HG02642 (cell line): ENCODE results near the gene URB2.
"Not testable (repeated sequence)": the region's sequence is repeated elsewhere in the genome, so short reads cannot be mapped to it uniquely, and the experiment has no call there.

Experiments used
- ATAC-seq: cut with Tn5 transposase; IDR thresholded peaks from one replicate; pipeline ENCODE4 v1.9.1; 2021; ENCODE audit warnings: mild to moderate bottlenecking; ENCODE audit not compliant: unreplicated experiment, poor library complexity

URB2 gene

GRCh38 chr1:229675396-229675795, 49.3 kb downstream of the URB2 start:
- no peak for ATAC-seq

- ATAC-seq = no peak
Measured at GRCh38 chr1:229685149-229685548, 59.1 kb downstream of the URB2 start.

- no peak for ATAC-seq
Measured at GRCh38 chr1:229689273-229689672, 63.2 kb downstream of the URB2 start.

GRCh38 chr1:229689904-229690303, 63.9 kb downstream of the URB2 start:
- ATAC-seq = no peak

DNA sequence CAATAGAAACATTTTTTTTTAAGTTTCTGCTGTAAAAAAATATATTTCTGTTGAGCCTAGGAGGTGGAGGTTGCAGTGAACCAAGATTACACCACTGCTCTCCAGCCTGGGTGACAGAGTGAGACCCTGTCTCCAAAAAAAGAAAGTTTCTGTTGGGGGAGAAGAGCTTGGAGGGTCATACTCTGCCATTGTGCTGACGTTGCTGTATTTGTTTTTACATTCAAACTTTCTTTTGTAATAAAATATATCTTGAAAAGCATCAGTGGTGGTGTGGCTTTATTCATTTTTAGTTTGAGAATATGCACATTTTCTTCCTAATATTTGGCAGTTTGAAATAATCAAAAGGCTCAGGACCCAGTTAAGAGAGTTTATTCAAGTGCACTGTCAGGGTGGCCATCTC, 64.6 kb downstream of the URB2 start:
- ATAC-seq = no peak

DNA sequence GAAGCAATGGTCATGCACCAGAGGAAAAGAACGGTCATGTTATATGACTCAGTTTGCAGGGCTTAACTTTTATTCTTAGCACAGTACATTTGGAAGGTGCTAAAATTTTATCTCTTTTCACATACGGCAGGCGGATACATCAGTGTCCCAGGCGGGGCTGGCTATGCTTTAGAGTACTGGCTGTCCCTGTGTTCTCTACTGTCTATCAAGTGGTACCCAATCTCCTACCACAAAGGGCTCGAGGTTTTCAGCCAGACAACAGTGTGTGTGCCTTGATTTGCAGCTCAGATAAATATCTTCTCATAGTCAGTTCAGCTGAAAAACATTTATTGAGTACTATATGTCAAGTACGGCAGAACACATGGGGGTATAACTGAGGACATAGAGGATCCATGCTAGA, 65.3 kb downstream of the URB2 start:
- no peak for ATAC-seq

DNA sequence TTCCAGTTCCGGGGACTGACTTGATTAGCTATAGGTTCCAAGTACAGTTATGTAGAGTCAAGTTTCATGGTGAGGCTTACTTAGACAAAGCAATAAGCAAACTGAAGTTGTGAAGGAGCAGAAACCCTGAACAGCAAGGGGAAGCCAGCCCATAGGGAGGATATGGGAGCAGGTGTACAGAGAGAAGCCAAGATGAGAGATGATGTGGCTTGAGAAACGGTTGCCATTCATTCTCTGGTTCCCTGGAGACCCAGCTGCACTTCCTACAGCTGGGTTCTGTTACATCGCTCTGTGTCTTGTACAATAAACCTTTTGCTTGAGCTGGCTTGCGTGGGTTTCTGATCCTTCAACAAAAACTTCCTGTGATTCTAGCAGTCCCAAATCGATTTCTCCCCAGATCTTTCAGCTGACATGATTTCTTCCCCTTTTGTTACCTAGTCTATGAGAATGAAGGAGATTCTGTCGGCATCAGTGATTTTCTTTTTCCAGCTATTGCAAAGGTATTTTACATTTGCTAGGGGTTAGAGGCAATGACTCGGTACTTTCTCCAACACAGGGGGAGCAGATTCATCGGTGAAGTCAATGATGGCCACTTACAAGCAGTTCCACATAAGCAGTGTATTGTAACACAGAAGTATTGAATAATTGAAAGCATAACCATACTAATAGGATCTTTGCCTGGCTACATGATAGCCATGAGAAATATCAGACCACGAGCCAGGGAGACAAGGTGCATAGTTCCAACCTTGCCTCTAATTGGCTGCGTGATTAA, 67.3 kb downstream of the URB2 start:
- peak; percentile 47 for ATAC-seq

DNA sequence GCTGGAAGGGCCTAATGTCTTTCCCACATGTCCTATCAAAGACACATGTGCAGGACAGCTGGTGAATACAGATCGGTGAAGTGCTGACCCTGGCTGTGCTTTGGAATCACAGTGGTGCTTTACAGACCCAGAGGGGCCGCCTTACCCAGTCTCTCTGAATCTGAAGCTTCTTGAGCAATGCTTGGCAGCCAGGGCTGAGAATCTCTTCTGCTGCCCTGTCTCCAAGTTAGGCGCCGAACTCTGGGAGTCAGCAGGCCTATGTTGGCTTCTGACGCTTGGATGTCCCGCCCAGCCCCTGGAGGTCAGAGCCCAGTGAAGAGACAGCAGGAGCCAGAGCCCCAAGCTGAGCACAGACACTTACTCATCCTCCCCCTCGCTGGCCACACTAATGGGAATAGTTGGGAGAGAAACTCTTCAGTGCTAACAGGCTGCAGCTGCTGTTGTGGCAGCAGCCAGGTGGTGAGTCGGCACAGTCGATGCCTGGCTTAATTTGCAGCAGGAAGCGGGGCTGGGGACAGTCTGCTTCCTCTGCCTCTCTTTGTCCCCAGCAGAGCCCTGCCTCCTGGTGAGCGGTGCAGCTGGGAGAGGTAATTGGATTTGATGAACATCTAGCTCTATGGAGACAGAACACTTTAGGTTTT, 68.1 kb downstream of the URB2 start:
- no peak for ATAC-seq

GRCh38 chr1:229696385-229696784, 70.3 kb downstream of the URB2 start:
- ATAC-seq = no peak

GRCh38 chr1:229699613-229700267, 73.7 kb downstream of the URB2 start:
- ATAC-seq = no peak

DNA sequence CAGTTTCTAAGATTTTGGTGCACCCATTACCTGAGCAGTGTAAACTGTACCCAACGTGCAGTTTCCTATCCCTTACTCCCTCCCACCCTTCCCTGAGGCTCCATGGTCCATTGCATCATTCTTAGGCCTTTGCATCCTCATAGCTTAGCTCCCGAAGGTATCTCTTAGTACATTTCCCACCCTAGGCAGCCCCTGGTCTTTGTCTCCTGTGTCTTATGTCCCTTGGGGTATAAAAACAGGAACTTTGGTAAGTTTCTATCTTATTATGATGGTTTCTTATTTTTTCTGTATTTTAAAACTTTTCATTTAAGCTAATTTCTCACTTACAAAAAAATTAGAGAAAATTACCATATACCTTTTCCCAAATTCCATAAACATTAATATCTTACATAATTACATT, 78.1 kb downstream of the URB2 start:
- no peak for ATAC-seq

DNA sequence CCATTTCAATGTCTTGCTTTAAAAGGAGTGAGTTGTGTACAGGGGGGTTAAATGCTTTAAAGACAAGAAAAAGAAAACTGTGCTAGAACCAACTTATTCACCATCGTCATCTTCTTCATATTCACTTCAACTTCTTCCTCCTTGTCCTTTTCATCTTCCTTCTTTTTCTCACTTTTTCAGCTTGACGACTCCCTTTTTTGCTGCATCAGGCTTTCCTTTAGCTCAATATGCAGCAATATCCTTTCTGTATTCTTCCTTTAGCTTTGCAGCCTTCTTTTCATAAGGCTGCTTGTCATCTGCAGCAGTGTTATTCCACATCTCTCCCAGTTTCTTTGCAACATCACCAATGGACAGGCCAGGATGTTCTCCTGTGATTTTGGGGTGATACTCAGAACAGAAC, 79.1 kb downstream of the URB2 start:
- not testable (repeated sequence) for ATAC-seq

- not testable (repeated sequence) for ATAC-seq
Measured at GRCh38 chr1:229707127-229707526, 81.1 kb downstream of the URB2 start.

DNA sequence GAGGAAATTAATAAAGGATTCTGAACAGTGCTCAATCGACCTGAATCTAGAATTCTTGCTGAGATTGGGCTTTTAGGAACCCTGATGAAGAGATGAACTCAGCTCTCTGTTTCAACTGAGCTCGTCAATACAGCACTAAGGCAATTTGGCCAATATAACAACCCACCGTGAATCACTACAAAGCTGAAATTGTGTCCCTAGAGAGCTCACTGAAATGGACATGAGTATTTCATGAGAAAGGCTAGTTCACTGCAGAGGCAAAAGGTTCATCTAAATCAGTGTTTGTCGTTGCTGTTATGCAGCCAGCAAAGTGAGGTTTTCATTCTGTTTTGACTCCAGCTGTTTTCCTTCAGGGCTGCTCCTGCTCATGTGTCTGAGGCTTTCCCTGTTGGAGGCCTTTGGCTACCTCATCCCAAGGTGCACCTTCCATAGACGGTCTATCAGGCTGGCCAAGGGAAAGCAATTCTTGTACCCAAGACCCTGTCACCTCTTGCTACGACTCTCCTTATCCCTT, 83.5 kb downstream of the URB2 start:
- no peak for ATAC-seq
